ENCODE data around the gene LTA4H.

The LTA4H gene

DNA sequence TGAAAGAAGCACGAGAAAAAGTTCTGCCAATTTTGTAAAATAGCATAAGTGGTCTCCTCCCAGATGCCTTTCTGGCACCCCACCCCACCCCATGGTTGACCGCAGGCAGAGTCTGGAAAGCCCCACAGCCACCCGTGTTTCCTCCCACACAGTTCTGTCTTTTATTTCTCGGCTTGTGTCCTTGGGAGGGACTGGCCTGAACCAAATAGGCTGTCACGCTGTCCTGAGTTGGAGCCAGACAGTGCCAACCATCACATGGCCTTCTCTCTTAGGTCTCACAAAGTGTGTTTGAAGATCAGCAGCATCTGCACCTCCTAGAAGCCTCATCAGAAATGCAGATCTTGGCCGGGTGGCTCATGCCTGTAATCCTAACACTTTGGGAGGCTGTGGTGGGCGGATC, 10.2 kb upstream of the LTA4H start:
- no peak overlapping the region for H3K27ac ChIP-seq (ENCODE audit: low read depth, low read length, severe bottlenecking)
- no peaks in the 10 kb centered on the region for H3K9me3 ChIP-seq (ENCODE audit: control insufficient read depth, low read length)
- H3K4me3 ChIP-seq (ENCODE audit: extremely low read depth, insufficient read depth, low read length, poor library complexity, severe bottlenecking), result no peak overlapping the region
- no peaks in the 10 kb centered on the region for H3K4me1 ChIP-seq (ENCODE audit: control insufficient read depth, insufficient read depth, low read length, poor library complexity, severe bottlenecking)
- H3K36me3 ChIP-seq (ENCODE audit: control insufficient read depth, insufficient read depth, low read length), result no peaks in the 10 kb centered on the region
- WGBS, 2 experiments (ENCODE audit: insufficient coverage in 2 of 2), result 71 to 91% methylated on average over 2 to 7 of the region's 7 CpGs

DNA sequence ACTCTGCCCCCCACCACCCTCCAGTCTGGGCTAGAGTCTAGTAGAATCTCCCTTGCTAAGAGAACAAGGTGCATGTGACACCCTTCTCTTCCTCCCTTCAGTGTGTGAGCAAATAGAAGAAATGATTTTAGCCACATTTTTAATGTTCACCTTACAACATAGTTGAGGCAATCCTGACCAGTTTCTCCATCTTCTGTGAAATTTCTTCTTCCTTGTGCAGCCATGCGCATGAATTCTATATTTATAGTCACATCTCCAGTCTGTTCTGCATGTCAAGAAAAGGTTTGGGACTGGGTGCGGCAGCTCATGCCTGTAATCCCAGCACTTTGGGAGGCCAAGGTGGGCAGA, 9.5 kb upstream of the LTA4H start:
- no peaks in the 10 kb centered on the region for H3K36me3 ChIP-seq (ENCODE audit: control insufficient read depth, insufficient read depth, low read length)
- 95 to 100% methylated on average over 2 of the region's 2 CpGs for WGBS, 2 experiments (ENCODE audit: insufficient coverage in 2 of 2)
- no peak overlapping the region for H3K4me3 ChIP-seq (ENCODE audit: extremely low read depth, insufficient read depth, low read length, poor library complexity, severe bottlenecking)
- no peaks in the 10 kb centered on the region for H3K4me1 ChIP-seq (ENCODE audit: control insufficient read depth, insufficient read depth, low read length, poor library complexity, severe bottlenecking)
- H3K9me3 ChIP-seq (ENCODE audit: control insufficient read depth, low read length), result no peaks in the 10 kb centered on the region
- H3K27ac ChIP-seq (ENCODE audit: low read depth, low read length, severe bottlenecking), result no peak overlapping the region

DNA sequence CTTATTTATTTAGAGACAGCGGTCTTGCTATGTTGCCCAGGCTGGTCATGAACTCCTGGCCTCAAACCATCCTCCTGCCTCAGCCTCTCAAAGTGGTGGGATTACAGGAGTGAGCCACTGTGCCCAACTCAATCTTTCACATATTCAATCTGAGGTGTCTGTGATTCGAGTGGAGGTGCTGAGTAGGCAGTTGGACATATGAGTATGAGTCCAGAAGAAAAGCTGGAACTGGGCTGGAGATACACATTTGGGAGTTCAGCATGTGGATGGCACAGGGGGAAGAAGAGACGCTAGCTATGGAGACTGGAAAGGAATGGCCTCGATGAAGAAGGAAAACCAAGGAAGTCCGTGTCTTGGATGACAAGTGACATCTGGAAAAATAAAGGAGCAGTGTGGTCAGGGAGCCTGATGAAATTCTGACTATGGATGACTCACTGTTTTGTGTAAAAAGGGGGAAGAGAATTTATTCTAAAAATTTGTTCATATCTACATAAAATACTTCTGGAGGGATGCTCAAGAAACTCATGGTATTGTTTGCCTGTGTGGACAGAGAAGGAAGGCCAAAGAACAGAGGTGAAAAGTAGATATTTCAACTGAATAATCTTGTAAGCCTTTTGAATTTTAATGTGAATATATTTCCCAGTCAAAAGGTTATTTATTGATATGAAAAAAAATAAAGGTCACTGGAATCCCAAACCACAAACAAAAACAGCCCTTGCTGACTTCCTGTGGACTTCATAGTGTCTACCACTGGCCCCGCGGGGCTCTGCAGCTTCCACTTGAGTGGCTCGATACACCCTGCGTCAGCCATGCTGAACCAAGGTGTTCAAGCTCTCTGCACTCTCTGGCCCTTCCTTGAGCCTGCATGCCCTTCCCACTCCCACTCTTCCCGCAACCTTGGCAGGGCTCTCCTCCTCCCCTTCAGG, 8.9 kb upstream of the LTA4H start:
- no peaks in the 10 kb centered on the region for H3K9me3 ChIP-seq (ENCODE audit: control insufficient read depth, low read length)
- no peak overlapping the region for H3K27ac ChIP-seq (ENCODE audit: low read depth, low read length, severe bottlenecking)
- H3K4me1 ChIP-seq (ENCODE audit: control insufficient read depth, insufficient read depth, low read length, poor library complexity, severe bottlenecking), result no peaks in the 10 kb centered on the region
- no peak overlapping the region for H3K4me3 ChIP-seq (ENCODE audit: extremely low read depth, insufficient read depth, low read length, poor library complexity, severe bottlenecking)
- no peaks in the 10 kb centered on the region for H3K36me3 ChIP-seq (ENCODE audit: control insufficient read depth, insufficient read depth, low read length)
- WGBS, 2 experiments (ENCODE audit: insufficient coverage in 2 of 2), result 80 to 83% methylated on average over 8 to 9 of the region's 10 CpGs

DNA sequence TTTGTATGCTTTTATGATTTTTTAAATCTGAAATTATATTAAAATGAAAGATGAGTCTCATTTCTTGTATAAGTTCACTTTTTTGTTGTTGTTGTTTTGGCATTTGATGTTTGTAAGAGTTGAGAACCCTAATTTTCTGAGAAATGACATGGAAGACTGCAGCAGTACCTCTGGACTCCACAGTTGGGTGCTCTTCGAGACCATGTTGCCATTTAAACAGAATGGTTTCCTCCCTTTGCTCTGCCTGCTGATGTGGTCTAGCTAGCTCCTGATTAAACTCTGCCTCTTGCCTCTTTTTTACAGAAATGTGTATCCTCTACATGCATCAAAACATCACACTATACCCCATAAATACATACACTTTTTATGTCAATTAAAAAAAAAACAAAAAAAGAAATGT, 5.8 kb upstream of the LTA4H start:
- Histone ChIP-seq H3K36me3 (ENCODE audit: control insufficient read depth, insufficient read depth, low read length) (no peaks in the 10 kb centered on the region), H3K4me3 (ENCODE audit: extremely low read depth, insufficient read depth, low read length, poor library complexity, severe bottlenecking) (no peak overlapping the region), H3K9me3 (ENCODE audit: control insufficient read depth, low read length) (no peaks in the 10 kb centered on the region), H3K27ac (ENCODE audit: low read depth, low read length, severe bottlenecking) (no peak overlapping the region), H3K4me1 (ENCODE audit: control insufficient read depth, insufficient read depth, low read length, poor library complexity, severe bottlenecking) (no peaks in the 10 kb centered on the region)
- 100% methylated on average over 1 of the region's 1 CpG for WGBS, 2 experiments (ENCODE audit: insufficient coverage in 2 of 2)

DNA sequence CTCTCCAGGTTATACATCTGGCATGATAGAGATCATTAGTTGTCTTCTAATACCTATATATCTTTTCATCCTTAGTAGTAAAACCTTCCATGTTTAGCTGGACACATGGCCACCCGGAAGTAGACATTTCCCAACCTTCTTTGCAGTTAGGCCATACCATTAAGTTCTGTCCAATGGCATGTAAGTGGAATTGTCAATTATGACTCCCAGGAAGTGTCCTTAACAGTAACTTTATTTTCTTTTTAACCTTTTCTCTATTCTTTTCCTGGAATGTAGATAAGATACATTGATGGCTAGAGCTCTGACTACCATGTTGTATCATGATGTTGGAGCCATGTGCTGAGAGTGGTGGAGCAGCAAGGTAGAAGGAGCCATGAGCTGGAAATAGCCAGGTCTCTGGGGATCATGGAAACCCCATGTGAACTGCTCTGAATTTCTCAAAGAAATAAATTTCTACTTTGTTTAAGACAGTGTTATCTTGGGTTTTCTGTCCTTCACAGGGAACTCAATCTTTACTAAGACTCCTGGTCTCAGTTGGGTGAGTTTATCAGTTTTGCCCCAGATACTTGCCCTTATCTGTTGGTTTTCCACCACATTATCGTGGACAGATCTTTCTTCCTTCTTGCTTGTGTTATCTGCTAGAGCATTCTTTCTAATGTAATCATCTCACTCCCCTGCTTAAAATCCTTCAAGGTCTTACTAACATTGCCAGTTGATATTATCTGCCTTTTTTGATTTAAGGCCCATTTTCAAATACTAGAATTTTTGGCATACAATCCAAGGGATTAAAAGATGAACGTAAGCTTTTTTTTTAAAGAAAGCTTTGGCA, 5.1 kb upstream of the LTA4H start:
- WGBS, 2 experiments (ENCODE audit: insufficient coverage in 2 of 2), result 60 to 75% methylated on average over 1 of the region's 3 CpGs
- Histone ChIP-seq H3K4me1 (ENCODE audit: control insufficient read depth, insufficient read depth, low read length, poor library complexity, severe bottlenecking) (no peaks in the 10 kb centered on the region), H3K27ac (ENCODE audit: low read depth, low read length, severe bottlenecking) (peak overlapping the region; percentile 36), H3K36me3 (ENCODE audit: control insufficient read depth, insufficient read depth, low read length) (no peaks in the 10 kb centered on the region), H3K9me3 (ENCODE audit: control insufficient read depth, low read length) (no peaks in the 10 kb centered on the region), H3K4me3 (ENCODE audit: extremely low read depth, insufficient read depth, low read length, poor library complexity, severe bottlenecking) (no peak overlapping the region)

DNA sequence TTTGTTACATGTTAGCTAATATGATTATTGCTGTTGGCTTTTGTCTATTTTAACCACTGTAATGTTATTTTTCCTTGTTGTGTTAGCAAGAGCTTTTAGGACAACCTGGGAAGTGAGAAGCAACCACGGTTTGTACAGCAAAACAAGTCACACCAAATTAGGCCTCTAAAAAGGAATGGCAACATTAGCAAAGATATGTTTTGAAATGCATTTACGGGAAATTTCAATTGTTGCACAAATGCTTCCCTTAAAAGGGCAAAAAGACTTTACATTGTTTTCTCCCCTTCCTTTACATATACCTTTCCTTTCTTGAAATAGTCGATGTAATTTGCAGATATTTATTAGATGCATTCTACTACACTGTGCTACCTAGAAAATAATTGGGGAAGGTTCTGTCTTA, 4.1 kb upstream of the LTA4H start:
- Histone ChIP-seq H3K4me3 (ENCODE audit: extremely low read depth, insufficient read depth, low read length, poor library complexity, severe bottlenecking) (no peak overlapping the region), H3K36me3 (ENCODE audit: control insufficient read depth, insufficient read depth, low read length) (no peaks in the 10 kb centered on the region), H3K9me3 (ENCODE audit: control insufficient read depth, low read length) (no peaks in the 10 kb centered on the region), H3K4me1 (ENCODE audit: control insufficient read depth, insufficient read depth, low read length, poor library complexity, severe bottlenecking) (no peaks in the 10 kb centered on the region), H3K27ac (ENCODE audit: low read depth, low read length, severe bottlenecking) (no peak overlapping the region)
- 83% methylated on average over 1 of the region's 3 CpGs; no CpG with 5 or more reads in 1 of the 2 experiments for WGBS, 2 experiments (ENCODE audit: insufficient coverage in 2 of 2)

DNA sequence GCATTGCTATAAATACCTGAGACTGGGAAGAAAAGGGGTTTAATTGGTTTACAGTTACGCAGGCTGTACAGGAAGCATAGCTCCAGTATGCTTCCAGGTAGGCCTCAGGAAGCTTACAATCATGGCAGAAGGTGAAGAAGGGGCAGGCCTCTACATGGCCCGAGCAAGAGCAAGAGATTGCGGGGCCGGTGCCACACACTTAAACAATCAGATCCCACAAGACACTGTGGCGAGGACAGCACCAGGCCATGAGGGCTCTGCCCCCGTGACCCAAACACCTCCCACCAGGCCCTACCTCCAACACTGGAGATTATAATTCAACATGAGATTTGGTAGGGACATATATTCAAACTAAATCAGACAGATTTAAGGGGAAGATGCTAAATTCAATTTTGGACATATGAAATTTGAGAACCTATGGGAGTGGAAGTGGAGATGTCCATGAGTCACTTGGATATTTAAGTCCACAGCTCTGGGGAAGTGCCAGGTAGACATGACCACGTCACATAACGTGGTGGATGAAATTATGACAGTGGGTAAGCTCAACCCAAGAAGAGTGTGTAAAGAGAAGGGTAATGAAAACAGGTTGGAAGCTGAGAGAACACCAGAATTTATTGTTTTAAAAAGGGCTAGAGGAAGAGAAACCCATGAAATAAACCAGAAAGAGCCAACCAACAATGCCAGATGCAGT, 1.5 kb upstream of the LTA4H start:
- Histone ChIP-seq H3K9me3 (ENCODE audit: control insufficient read depth, low read length) (no peaks in the 10 kb centered on the region), H3K4me3 (ENCODE audit: extremely low read depth, insufficient read depth, low read length, poor library complexity, severe bottlenecking) (no peak overlapping the region), H3K36me3 (ENCODE audit: control insufficient read depth, insufficient read depth, low read length) (no peaks in the 10 kb centered on the region), H3K4me1 (ENCODE audit: control insufficient read depth, insufficient read depth, low read length, poor library complexity, severe bottlenecking) (no peaks in the 10 kb centered on the region), H3K27ac (ENCODE audit: low read depth, low read length, severe bottlenecking) (no peak overlapping the region)
- WGBS, 2 experiments (ENCODE audit: insufficient coverage in 2 of 2), result 91 to 93% methylated on average over 2 to 7 of the region's 8 CpGs

DNA sequence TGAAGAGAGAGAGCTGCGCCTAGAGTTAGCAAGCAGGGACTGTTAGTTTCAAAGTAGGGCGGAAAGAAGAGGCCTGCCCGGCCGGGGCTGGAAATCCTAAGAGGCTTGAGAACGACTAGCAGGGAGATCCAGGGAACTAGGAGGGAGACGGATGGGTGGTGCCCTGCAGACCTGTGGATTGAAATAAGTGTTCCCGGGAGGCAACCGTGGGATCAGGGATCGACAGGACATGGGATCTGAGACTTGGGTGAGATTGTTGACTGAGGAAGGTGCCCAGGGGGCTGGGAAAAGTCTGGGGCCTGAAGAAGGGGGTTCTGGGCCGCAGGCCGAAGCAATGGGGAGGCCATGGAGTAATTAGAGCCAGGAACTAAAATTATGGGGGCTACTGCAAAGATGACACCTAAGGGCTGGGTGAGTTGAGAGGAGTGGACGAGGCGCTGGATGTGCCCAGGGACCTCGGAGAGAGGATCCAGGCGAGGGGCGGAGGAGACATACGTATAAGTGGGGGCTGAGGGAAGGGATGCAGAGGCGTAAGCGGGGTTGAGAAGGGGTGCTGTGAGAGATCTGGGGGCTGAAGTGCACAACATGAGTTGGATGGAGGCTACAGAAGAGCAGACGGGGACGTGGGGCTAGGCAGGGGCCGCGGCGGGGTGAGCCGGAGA, 635 bp downstream of the LTA4H start:
- WGBS, 2 experiments (ENCODE audit: insufficient coverage in 2 of 2), result 3% methylated on average over 19 to 25 of the region's 25 CpGs
- Histone ChIP-seq H3K36me3 (ENCODE audit: control insufficient read depth, insufficient read depth, low read length) (no peaks in the 10 kb centered on the region), H3K27ac (ENCODE audit: low read depth, low read length, severe bottlenecking) (peak overlapping the region; percentile 64), H3K9me3 (ENCODE audit: control insufficient read depth, low read length) (no peaks in the 10 kb centered on the region), H3K4me3 (ENCODE audit: extremely low read depth, insufficient read depth, low read length, poor library complexity, severe bottlenecking) (peak overlapping the region; percentile 88), H3K4me1 (ENCODE audit: control insufficient read depth, insufficient read depth, low read length, poor library complexity, severe bottlenecking) (no peaks in the 10 kb centered on the region)

DNA sequence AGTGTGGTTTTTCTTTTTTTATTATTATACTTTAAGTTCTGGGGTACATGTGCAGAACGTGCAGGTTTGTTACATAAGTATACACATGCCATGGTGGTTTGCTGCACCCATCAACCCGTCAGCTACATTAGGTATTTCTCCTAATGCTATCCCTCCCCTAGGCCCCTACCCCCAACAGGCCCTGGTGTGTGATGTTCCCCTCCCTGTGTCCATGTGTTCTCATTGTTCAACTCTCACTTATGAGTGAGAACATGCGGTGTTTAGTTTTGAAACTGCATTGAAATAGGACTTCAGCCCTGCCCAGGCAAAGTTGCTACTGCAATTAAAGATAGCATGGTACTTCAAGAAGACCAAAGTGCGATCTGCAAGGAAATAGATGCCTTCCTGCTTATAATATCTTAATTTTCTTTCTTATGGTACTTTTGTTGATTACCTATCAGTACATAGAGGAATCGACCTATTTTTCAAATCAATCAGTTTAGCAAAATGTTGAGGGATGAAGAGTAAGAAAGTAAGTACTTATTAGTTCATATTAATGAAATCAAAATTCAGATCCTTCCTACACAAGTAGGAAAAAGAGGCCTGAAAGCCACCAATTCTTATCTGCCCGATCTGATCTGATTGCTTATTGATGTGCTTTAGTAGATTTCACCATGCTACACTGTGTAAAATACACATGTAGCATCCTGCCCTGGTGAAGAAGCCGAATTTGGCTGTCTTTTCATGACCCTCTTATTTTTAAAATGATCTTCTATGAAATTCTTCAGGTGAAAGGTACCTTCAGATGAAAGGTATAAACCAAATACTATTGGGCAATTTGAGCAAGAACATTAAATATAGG, 1.6 kb downstream of the LTA4H start:
- Histone ChIP-seq H3K4me1 (ENCODE audit: control insufficient read depth, insufficient read depth, low read length, poor library complexity, severe bottlenecking) (no peaks in the 10 kb centered on the region), H3K27ac (ENCODE audit: low read depth, low read length, severe bottlenecking) (no peak overlapping the region), H3K9me3 (ENCODE audit: control insufficient read depth, low read length) (no peaks in the 10 kb centered on the region), H3K4me3 (ENCODE audit: extremely low read depth, insufficient read depth, low read length, poor library complexity, severe bottlenecking) (peak overlapping the region; percentile 88), H3K36me3 (ENCODE audit: control insufficient read depth, insufficient read depth, low read length) (no peaks in the 10 kb centered on the region)
- WGBS, 2 experiments (ENCODE audit: insufficient coverage in 2 of 2), result 70 to 80% methylated on average over 1 to 2 of the region's 7 CpGs
